A549 (cell line): ENCODE data around the gene PGM5.

Experiments
- EP300 ChIP-seq, 2 experiments: fragments of >200 bp; sonication (Bioruptor Twin); formaldehyde crosslinking; IDR thresholded peaks; 2 replicates in 1 of 2; 3 replicates in 1 of 2; pipeline ENCODE4 v1.6.1; 2016 to 2017
- HDAC2 ChIP-seq: fragments of 200-600 bp; sonication (generic); IDR thresholded peaks from 2 replicates; pipeline ENCODE4 v1.6.1; 2016
- HOXB5 ChIP-seq: fragments of 250-450 bp; sonication (Bioruptor Pico); IDR thresholded peaks from 2 replicates; pipeline ENCODE4 v1.5.0; 2020; ENCODE audit warnings: mild to moderate bottlenecking, moderate library complexity
- JUNB ChIP-seq: fragments of >200 bp; sonication (Bioruptor Twin); formaldehyde crosslinking; IDR thresholded peaks from 2 replicates; pipeline ENCODE4 v1.6.1; 2016
- MAFK ChIP-seq: fragments of 450-650 bp; IDR thresholded peaks from 2 replicates; pipeline ENCODE4 v1.6.1; 2014; ENCODE audit not compliant: partially characterized antibody
- MYC ChIP-seq: IDR thresholded peaks from 2 replicates; pipeline ENCODE4 v1.6.1; 2012; ENCODE audit warnings: mild to moderate bottlenecking, inconsistent platforms, low read length, improper control_type of control experiment, borderline replicate concordance
- NR3C1 ChIP-seq: fragments of >200 bp; sonication (Bioruptor Twin); formaldehyde crosslinking; IDR thresholded peaks from 3 replicates; pipeline ENCODE4 v1.6.1; 2017
- PHF8 ChIP-seq: fragments of 200-600 bp; sonication (generic); IDR thresholded peaks from 2 replicates; pipeline ENCODE4 v1.6.1; 2016; ENCODE audit warnings: low read depth, mild to moderate bottlenecking, antibody characterized with exemption, moderate library complexity, borderline replicate concordance
- POLR2A ChIP-seq: IDR thresholded peaks from 2 replicates; pipeline ENCODE4 v1.6.1; 2012; ENCODE audit warnings: mild to moderate bottlenecking, low read length
- TFCP2L1 ChIP-seq: fragments of 250-450 bp; sonication (Bioruptor Pico); IDR thresholded peaks from 2 replicates; pipeline ENCODE4 v1.5.0; 2021; ENCODE audit warnings: mild to moderate bottlenecking
- TF ChIP-seq, protein P1 (sequence below): fragments of >200 bp; sonication (Bioruptor Twin); formaldehyde crosslinking; IDR thresholded peaks from 3 replicates; pipeline ENCODE4 v1.5.1; 2016

DNA sequence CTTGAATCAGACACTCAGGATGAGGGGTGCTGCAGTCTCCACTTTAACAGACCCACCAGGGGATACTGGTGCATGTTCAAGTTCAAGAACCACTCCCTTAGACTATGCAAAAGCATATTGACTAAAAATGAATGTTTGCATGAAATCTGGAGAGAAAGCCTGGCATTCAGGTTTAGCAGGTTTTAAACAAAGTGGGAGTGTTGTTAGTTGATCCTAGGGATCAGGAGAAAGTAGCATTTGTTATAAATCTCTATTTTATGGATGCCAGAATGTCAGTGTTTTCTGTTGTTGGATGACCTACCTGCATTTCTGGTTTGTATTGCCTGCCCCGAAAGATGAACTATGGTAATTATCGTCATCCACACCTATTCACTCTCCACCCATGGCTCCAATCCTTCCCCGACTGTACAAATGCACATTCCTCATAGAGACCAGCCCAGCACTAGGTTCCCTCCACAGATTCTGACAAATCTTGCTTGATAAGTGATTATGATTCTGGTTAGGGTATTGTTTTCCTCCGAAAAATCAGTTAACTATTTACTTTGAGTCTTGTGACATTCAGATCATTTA is 167.0 kb downstream of the PGM5 start:
- TF ChIP-seq MYC = no peak
- TF ChIP-seq HOXB5 = no peak
- no peak for TF ChIP-seq PHF8
- no peak for TF ChIP-seq JUNB
- TF ChIP-seq EP300 (IDR thresholded peaks at IDR 0.05) = no peak
- TF ChIP-seq, protein P1, sequence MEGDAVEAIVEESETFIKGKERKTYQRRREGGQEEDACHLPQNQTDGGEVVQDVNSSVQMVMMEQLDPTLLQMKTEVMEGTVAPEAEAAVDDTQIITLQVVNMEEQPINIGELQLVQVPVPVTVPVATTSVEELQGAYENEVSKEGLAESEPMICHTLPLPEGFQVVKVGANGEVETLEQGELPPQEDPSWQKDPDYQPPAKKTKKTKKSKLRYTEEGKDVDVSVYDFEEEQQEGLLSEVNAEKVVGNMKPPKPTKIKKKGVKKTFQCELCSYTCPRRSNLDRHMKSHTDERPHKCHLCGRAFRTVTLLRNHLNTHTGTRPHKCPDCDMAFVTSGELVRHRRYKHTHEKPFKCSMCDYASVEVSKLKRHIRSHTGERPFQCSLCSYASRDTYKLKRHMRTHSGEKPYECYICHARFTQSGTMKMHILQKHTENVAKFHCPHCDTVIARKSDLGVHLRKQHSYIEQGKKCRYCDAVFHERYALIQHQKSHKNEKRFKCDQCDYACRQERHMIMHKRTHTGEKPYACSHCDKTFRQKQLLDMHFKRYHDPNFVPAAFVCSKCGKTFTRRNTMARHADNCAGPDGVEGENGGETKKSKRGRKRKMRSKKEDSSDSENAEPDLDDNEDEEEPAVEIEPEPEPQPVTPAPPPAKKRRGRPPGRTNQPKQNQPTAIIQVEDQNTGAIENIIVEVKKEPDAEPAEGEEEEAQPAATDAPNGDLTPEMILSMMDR = no peak
- no peak for TF ChIP-seq MAFK
- no peak for TF ChIP-seq TFCP2L1
- no peak for TF ChIP-seq HDAC2
- TF ChIP-seq POLR2A = no peak
- TF ChIP-seq NR3C1 = no peak
